ENCODE data around the gene MUL1.

Gene MUL1

GRCh38 chr1:20484519-20485462 is 23.2 kb downstream of the MUL1 start:
- DNase-seq (ENCODE audit: low read depth), result no peak

GRCh38 chr1:20483833-20484518 is 24.0 kb downstream of the MUL1 start:
- no peak for DNase-seq (ENCODE audit: low read depth)

GRCh38 chr1:20483098-20483832 is 24.7 kb downstream of the MUL1 start:
- no peak for DNase-seq (ENCODE audit: low read depth)

- no peak for DNase-seq (ENCODE audit: low read depth)
These were observed 26.1 kb downstream of the MUL1 start for GRCh38 chr1:20481643-20482498.

- no peak for DNase-seq (ENCODE audit: low read depth)
These were observed 26.9 kb downstream of the MUL1 start for GRCh38 chr1:20480951-20481617.

- DNase-seq (ENCODE audit: low read depth), result no peak
These were observed 27.6 kb downstream of the MUL1 start for GRCh38 chr1:20480243-20480944.

GRCh38 chr1:20479840-20480239 is 28.1 kb downstream of the MUL1 start:
- DNase-seq (ENCODE audit: low read depth), result no peak

- DNase-seq (ENCODE audit: low read depth), result no peak
These were observed 29.8 kb downstream of the MUL1 start for GRCh38 chr1:20478057-20478635.

GRCh38 chr1:20477348-20478056 is 30.4 kb downstream of the MUL1 start:
- no peak for DNase-seq (ENCODE audit: low read depth)

GRCh38 chr1:20476265-20477038 is 31.5 kb downstream of the MUL1 start:
- DNase-seq (ENCODE audit: low read depth), result no peak

- DNase-seq (ENCODE audit: low read depth), result no peak
These were observed 33.0 kb downstream of the MUL1 start for GRCh38 chr1:20474996-20475395.

GRCh38 chr1:20474333-20474975 is 33.5 kb downstream of the MUL1 start:
- DNase-seq (ENCODE audit: low read depth), result no peak

- no peak for DNase-seq (ENCODE audit: low read depth)
These were observed 34.1 kb downstream of the MUL1 start for GRCh38 chr1:20473894-20474293.

GRCh38 chr1:20472860-20473711 is 34.9 kb downstream of the MUL1 start:
- DNase-seq (ENCODE audit: low read depth), result no peak

GRCh38 chr1:20472121-20472520 is 35.8 kb downstream of the MUL1 start:
- DNase-seq (ENCODE audit: low read depth), result no peak

- DNase-seq (ENCODE audit: low read depth), result no peak
These were observed 37.8 kb downstream of the MUL1 start for GRCh38 chr1:20470194-20470593.

GRCh38 chr1:20469406-20470076 is 38.4 kb downstream of the MUL1 start:
- no peak for DNase-seq (ENCODE audit: low read depth)

All from stimulated activated CD8-positive, alpha-beta memory T cell treated with anti-CD3 and anti-CD28 coated beads, Interleukin-7, amount 100 ng/mL, for 24 hours (primary cell).